GM19043 (cell line): ENCODE data around the gene ARHGEF3.
"Not testable (repeated sequence)": the region's sequence is repeated elsewhere in the genome, so short reads cannot be mapped to it uniquely, and the experiment has no call there.

Experiments
- ATAC-seq: cut with Tn5 transposase; IDR thresholded peaks from one replicate; pipeline ENCODE4 v1.9.1; 2021; ENCODE audit warnings: low read depth; ENCODE audit not compliant: unreplicated experiment

ARHGEF3 gene

GRCh38 chr3:56775838-56776555 is 25.8 kb downstream of the ARHGEF3 start:
- no peak for ATAC-seq

- ATAC-seq: no peak
These were observed 26.3 kb downstream of the ARHGEF3 start for GRCh38 chr3:56775445-56775837.

- ATAC-seq: no peak
These were observed 27.8 kb downstream of the ARHGEF3 start for GRCh38 chr3:56773986-56774385.

- ATAC-seq: no peak
These were observed 28.5 kb downstream of the ARHGEF3 start for GRCh38 chr3:56772952-56773938.

GRCh38 chr3:56771376-56771775 is 30.4 kb downstream of the ARHGEF3 start:
- ATAC-seq: no peak

GRCh38 chr3:56769116-56769707 is 32.5 kb downstream of the ARHGEF3 start:
- no peak for ATAC-seq

- ATAC-seq: no peak
These were observed 36.7 kb downstream of the ARHGEF3 start for GRCh38 chr3:56764904-56765547.

GRCh38 chr3:56764184-56764583 is 37.6 kb downstream of the ARHGEF3 start:
- no peak for ATAC-seq

GRCh38 chr3:56763233-56763632 is 38.5 kb downstream of the ARHGEF3 start:
- ATAC-seq: no peak

- ATAC-seq: no peak
These were observed 39.0 kb downstream of the ARHGEF3 start for GRCh38 chr3:56762718-56763117.

GRCh38 chr3:56761887-56762651 is 39.7 kb downstream of the ARHGEF3 start:
- no peak for ATAC-seq

GRCh38 chr3:56761023-56761422 is 40.7 kb downstream of the ARHGEF3 start:
- no peak for ATAC-seq

- ATAC-seq: no peak
These were observed 42.2 kb downstream of the ARHGEF3 start for GRCh38 chr3:56759532-56759931.

- ATAC-seq: peak; percentile 74
These were observed 43.2 kb downstream of the ARHGEF3 start for GRCh38 chr3:56758539-56758981.

GRCh38 chr3:56758042-56758441 is 43.7 kb downstream of the ARHGEF3 start:
- ATAC-seq: not testable (repeated sequence)

GRCh38 chr3:56754741-56755417 is 46.9 kb downstream of the ARHGEF3 start:
- no peak for ATAC-seq

GRCh38 chr3:56753206-56753820 is 48.4 kb downstream of the ARHGEF3 start:
- peak; percentile 90 for ATAC-seq

- ATAC-seq: no peak
These were observed 50.6 kb downstream of the ARHGEF3 start for GRCh38 chr3:56751056-56751707.
